GM12865 (cell line): ENCODE measurements around the gene GALNT9.

Source experiments
- DNase-seq: peaks from one replicate; pipeline ENCODE4 v3.0.0; 2010; ENCODE audit warnings: low read depth
- H3K4me3 ChIP-seq: 2 replicates; pipeline ENCODE4 v1.5.1; 2011; ENCODE audit warnings: mild to moderate bottlenecking, low read depth, low read length, control low read depth
- TF ChIP-seq, protein P1 (sequence below): IDR thresholded peaks from 2 replicates; pipeline ENCODE4 v1.5.1; 2011; ENCODE audit warnings: low read length, control low read depth, low read depth, inconsistent platforms; ENCODE audit not compliant: insufficient read depth; ENCODE audit errors: missing control alignments

GALNT9 gene

DNA sequence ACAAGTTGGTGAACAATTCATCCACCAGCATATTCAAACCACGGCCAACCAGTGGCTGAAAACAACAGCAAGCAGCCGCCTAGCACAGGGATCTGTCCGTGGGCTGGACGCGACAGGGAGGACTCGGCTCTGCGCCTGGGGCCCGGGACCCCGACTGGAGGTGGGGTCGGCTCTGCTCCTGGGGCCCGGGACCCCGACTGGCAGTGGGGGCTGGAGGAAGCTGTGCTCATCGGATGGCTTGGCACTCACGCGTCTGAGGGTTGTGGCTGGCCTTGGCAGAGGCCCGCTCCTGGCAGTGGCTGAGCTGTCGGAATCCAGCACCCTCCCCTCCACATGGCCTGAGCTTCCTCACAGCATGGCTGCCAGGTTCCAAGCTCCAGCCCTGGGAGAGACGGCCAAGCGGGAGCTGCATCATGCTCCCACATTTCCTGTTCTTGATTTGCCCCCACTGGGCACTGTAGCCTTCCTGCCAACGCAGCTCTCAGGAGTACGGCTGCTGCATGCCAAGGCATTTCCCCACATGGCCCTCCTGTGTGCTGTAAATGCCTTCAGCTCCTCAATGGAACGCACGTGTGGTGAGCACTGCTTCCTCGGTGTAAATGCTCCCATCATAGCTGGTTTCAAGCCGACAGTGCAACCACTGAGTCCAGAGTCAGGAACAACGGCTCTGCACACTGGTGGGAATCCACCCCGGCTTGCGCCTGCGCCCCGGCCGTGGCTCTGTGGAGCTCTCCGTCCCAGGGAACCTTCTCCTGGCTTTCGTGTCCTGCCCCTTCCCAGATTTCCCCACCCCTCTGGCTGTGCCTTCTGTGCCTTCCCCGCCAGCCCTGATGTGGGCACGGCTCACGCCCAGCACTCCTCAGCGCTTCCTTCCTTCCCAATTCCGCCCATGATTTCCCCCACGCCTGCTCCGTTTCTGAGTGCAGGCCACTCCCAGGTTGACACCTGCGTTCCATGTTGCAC, 7.3 kb upstream of the GALNT9 start:
- no peak overlapping the region for H3K4me3 ChIP-seq
- DNase-seq = no peak
- TF ChIP-seq, protein P1, sequence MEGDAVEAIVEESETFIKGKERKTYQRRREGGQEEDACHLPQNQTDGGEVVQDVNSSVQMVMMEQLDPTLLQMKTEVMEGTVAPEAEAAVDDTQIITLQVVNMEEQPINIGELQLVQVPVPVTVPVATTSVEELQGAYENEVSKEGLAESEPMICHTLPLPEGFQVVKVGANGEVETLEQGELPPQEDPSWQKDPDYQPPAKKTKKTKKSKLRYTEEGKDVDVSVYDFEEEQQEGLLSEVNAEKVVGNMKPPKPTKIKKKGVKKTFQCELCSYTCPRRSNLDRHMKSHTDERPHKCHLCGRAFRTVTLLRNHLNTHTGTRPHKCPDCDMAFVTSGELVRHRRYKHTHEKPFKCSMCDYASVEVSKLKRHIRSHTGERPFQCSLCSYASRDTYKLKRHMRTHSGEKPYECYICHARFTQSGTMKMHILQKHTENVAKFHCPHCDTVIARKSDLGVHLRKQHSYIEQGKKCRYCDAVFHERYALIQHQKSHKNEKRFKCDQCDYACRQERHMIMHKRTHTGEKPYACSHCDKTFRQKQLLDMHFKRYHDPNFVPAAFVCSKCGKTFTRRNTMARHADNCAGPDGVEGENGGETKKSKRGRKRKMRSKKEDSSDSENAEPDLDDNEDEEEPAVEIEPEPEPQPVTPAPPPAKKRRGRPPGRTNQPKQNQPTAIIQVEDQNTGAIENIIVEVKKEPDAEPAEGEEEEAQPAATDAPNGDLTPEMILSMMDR = no peak

DNA sequence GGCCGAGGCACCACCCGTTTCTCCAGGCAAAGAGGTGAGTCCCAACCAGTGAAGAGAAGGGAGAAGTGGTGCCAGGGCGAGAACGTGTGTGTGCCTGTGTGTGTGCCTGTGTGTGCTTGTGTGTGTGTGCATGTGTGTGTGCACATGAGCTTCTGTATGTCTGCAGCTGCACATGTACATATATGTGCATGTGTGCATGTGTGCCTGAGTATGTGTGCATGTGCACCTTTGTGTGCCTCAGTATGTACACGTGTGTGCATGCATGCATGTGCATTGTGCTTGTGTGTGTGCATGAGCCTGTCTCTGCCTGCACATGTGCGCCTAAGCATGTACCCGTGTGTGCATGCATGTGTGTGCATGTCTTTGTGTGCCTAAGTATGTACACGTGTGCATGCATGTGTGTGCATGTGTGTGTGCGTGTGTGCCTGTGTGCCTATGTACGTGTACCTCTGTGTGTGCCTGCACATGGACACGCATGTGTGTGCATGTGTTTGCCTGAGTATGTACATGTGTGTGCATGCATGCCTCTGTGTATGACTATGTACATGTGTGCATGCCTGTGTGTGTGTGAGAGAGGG, 5.9 kb upstream of the GALNT9 start:
- no peak overlapping the region for H3K4me3 ChIP-seq
- TF ChIP-seq, protein P1 = no peak
- DNase-seq = no peak

DNA sequence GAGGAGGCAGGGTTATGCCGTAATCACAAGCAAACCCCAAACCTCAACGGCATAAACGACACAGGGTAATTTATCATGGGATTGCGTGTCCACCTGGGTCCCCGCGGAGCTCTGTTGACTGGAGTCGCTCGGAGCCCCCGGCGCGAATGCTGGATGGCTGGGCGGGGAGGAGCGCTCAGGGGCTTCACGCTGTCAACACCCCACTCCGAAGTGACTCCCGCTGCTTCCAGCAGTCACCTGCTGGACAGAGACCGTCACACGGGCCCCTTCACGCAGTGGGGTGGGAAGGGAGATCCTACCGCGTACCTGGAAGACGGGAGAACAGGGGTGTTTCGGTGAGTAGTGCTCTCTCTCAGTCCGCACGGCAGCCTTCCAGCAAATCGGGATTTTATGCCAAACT, 4.4 kb upstream of the GALNT9 start:
- TF ChIP-seq, protein P1 = no peak
- no peak for DNase-seq
- H3K4me3 ChIP-seq = no peak overlapping the region

DNA sequence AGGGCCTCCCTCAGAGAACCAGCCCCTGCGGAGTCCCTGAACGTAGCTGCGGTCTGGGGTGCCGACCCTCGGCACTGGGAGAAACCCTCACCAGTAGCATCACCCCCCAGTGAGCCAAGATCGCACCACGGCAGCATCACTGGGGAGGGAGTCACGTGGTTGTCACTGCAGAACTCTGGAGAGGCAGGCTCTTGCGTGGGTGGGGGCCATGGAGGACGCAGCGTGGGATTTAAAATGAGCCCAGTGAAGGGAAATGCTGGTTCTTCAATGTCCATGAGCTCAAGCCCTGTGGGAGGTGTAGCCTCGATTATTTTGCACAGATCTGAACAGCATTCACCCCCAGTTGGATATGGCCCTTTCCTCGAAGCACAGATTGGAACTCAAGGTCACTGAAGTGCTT, 3.9 kb upstream of the GALNT9 start:
- no peak for DNase-seq
- H3K4me3 ChIP-seq = no peak overlapping the region
- TF ChIP-seq, protein P1 = no peak

DNA sequence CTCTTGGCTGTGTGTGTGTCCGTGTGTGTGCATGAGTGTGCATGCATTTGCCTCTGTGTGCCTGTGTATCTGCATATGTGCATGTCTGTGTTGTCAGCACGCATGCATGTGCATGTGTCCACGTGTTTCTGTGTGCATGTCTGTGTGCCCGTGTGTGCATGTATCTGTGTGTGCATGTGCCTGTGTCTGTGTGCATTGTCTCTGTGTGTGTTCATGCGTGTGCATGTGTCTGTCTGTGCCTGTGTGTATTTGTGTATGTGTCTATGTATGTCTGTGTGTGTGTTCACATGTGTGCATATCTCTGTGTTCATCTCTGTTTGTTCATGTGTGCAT, 1.1 kb upstream of the GALNT9 start:
- TF ChIP-seq, protein P1 = no peak
- no peak overlapping the region for H3K4me3 ChIP-seq
- no peak for DNase-seq

DNA sequence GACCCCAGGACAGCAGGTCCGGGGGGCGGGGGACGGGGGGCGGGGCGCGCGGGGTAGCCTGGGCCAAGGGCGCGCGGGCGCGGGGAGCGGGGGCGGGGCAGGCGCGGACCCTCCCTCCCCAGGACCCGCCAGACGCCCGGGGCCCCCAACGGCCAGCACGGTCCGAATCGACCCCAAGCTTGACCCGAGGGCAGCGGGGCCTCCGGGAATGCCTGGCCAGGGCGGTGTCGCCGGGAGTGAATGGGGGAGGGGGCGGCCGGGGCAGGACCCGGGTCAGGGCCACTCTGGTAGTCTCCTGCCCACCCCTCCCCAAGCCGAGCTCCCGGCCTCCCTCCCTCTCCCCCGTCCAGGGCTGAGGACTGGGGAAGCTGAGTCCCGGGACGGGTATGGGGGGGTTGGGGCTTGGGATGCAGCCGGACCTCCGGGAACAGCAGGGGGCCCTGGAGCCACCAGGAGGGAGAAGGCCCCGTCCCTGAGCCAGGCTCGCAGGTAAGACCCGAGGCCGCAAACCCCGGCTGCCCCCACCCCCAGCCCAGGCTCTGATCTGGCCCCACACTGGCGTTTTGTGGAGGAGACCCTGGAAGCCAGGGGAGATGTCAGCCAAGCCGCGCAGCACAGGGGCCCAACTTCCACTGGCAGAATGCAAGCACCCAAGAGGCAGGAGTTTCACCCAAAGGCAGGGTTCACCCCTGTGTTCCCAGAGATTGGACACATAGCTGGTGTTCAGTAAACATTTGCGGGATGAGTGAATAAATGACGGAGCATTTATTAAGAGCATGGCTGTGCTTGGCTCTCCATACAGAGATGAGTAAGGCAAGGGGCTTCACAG, 545 bp upstream of the GALNT9 start:
- no peak overlapping the region for H3K4me3 ChIP-seq
- TF ChIP-seq, protein P1 = no peak
- DNase-seq = no peak
